HEK293 (cell line): ENCODE measurements around the gene LASP1.
A peak's percentile ranks its signal among the peaks of the same experiment; 100 is the strongest.

Experiments used
- HOXD13 ChIP-seq: sonication (generic); formaldehyde crosslinking; IDR thresholded peaks from 2 replicates; pipeline ENCODE4 v1.8.0; 2022; ENCODE audit warnings: missing genetic modification reagents, borderline replicate concordance
- KLF8 ChIP-seq: fragments of 450-650 bp; formaldehyde crosslinking; IDR thresholded peaks from 2 replicates; pipeline ENCODE4 v1.5.1; 2016; ENCODE audit warnings: missing biosample characterization, missing genetic modification characterization
- SCRT1 ChIP-seq: fragments of 450-650 bp; formaldehyde crosslinking; IDR thresholded peaks from 2 replicates; pipeline ENCODE4 v1.5.1; 2016; ENCODE audit warnings: missing biosample characterization, missing genetic modification characterization, borderline replicate concordance
- YY1 ChIP-seq: fragments of 450-650 bp; formaldehyde crosslinking; IDR thresholded peaks from 2 replicates; pipeline ENCODE4 v1.5.1; 2018; ENCODE audit warnings: missing biosample characterization, missing genetic modification characterization
- ZBTB49 ChIP-seq: fragments of 450-650 bp; formaldehyde crosslinking; IDR thresholded peaks from 2 replicates; pipeline ENCODE4 v1.5.1; 2016; ENCODE audit warnings: missing biosample characterization, missing genetic modification characterization, low read depth
- ZBTB7A ChIP-seq: fragments of 450-650 bp; formaldehyde crosslinking; IDR thresholded peaks from 2 replicates; pipeline ENCODE4 v1.5.1; 2016; ENCODE audit warnings: low read depth, missing biosample characterization, missing genetic modification characterization
- ZIC2 ChIP-seq: fragments of 450-650 bp; formaldehyde crosslinking; IDR thresholded peaks from 2 replicates; pipeline ENCODE4 v1.5.1; 2016; ENCODE audit warnings: missing biosample characterization, missing genetic modification characterization
- ZNF121 ChIP-seq: fragments of 450-650 bp; formaldehyde crosslinking; IDR thresholded peaks from 2 replicates; pipeline ENCODE4 v1.5.1; 2016; ENCODE audit warnings: missing biosample characterization, missing genetic modification characterization
- ZNF214 ChIP-seq: fragments of 450-650 bp; formaldehyde crosslinking; IDR thresholded peaks from 2 replicates; pipeline ENCODE4 v1.5.1; 2017; ENCODE audit warnings: missing biosample characterization, mild to moderate bottlenecking, missing genetic modification characterization, borderline replicate concordance
- ZNF26 ChIP-seq: fragments of 450-650 bp; formaldehyde crosslinking; IDR thresholded peaks from 2 replicates; pipeline ENCODE4 v1.5.1; 2016; ENCODE audit warnings: missing biosample characterization, missing genetic modification characterization
- ZNF266 ChIP-seq: fragments of 450-650 bp; formaldehyde crosslinking; IDR thresholded peaks from 2 replicates; pipeline ENCODE4 v1.5.1; 2016; ENCODE audit warnings: missing biosample characterization, missing genetic modification characterization, low read depth
- ZNF302 ChIP-seq: fragments of 450-650 bp; formaldehyde crosslinking; IDR thresholded peaks from 2 replicates; pipeline ENCODE4 v1.5.1; 2016; ENCODE audit warnings: missing biosample characterization, missing genetic modification characterization, low read depth
- ZNF501 ChIP-seq: fragments of 450-650 bp; formaldehyde crosslinking; IDR thresholded peaks from 2 replicates; pipeline ENCODE4 v1.5.1; 2016; ENCODE audit warnings: missing biosample characterization, missing genetic modification characterization
- ZNF555 ChIP-seq: fragments of 450-650 bp; formaldehyde crosslinking; conservative IDR thresholded peaks from 2 replicates; pipeline ENCODE4 v1.5.1; 2017; ENCODE audit warnings: missing biosample characterization, mild to moderate bottlenecking, missing genetic modification characterization, inconsistent platforms
- ZNF580 ChIP-seq: fragments of 450-650 bp; formaldehyde crosslinking; IDR thresholded peaks from 2 replicates; pipeline ENCODE4 v1.5.1; 2016; ENCODE audit warnings: missing biosample characterization, missing genetic modification characterization
- ZNF585B ChIP-seq: fragments of 450-650 bp; formaldehyde crosslinking; IDR thresholded peaks from 2 replicates; pipeline ENCODE4 v1.5.1; 2016; ENCODE audit warnings: missing biosample characterization, missing genetic modification characterization
- ZNF624 ChIP-seq: fragments of 450-650 bp; formaldehyde crosslinking; IDR thresholded peaks from 2 replicates; pipeline ENCODE4 v1.5.1; 2017; ENCODE audit warnings: missing biosample characterization, missing genetic modification characterization
- ZNF660 ChIP-seq: fragments of 450-650 bp; IDR thresholded peaks from 2 replicates; pipeline ENCODE4 v1.5.1; 2018; ENCODE audit warnings: missing biosample characterization, mild to moderate bottlenecking, missing genetic modification characterization
- ZNF76 ChIP-seq: fragments of 450-650 bp; formaldehyde crosslinking; IDR thresholded peaks from 2 replicates; pipeline ENCODE4; 2016; ENCODE audit warnings: low read depth, missing biosample characterization, missing genetic modification characterization, borderline replicate concordance
- ZNF776 ChIP-seq: fragments of 450-650 bp; formaldehyde crosslinking; IDR thresholded peaks from 2 replicates; pipeline ENCODE4 v1.5.0; 2017; ENCODE audit warnings: missing biosample characterization, missing genetic modification characterization, borderline replicate concordance
- ZNF792 ChIP-seq: fragments of 450-650 bp; formaldehyde crosslinking; IDR thresholded peaks from 2 replicates; pipeline ENCODE4 v1.5.1; 2016; ENCODE audit warnings: missing biosample characterization, missing genetic modification characterization
- ZSCAN16 ChIP-seq: fragments of 450-650 bp; formaldehyde crosslinking; IDR thresholded peaks from 2 replicates; pipeline ENCODE4 v1.5.1; 2016; ENCODE audit warnings: missing biosample characterization, missing genetic modification characterization
- ZSCAN23 ChIP-seq: fragments of 450-650 bp; formaldehyde crosslinking; IDR thresholded peaks from 2 replicates; pipeline ENCODE4 v1.5.1; 2016; ENCODE audit warnings: missing biosample characterization, missing genetic modification characterization
- TF ChIP-seq, protein P1 (sequence below): fragments of 450-650 bp; formaldehyde crosslinking; IDR thresholded peaks from 2 replicates; pipeline ENCODE4 v1.5.1; 2016; ENCODE audit warnings: missing biosample characterization, missing genetic modification characterization
- TF ChIP-seq, protein P2 (sequence below): fragments of 450-650 bp; formaldehyde crosslinking; IDR thresholded peaks from 2 replicates; pipeline ENCODE4 v1.5.1; 2016; ENCODE audit warnings: missing biosample characterization, missing genetic modification characterization, borderline replicate concordance
- TF ChIP-seq, protein P3 (sequence below): fragments of 450-650 bp; formaldehyde crosslinking; conservative IDR thresholded peaks from 2 replicates; pipeline ENCODE4 v1.5.1; 2016; ENCODE audit warnings: low read depth, missing biosample characterization, missing genetic modification characterization

Gene LASP1

GRCh38 chr17:38870259-38871165, 654 bp downstream of the LASP1 start (continued):
- TF ChIP-seq, protein P1, sequence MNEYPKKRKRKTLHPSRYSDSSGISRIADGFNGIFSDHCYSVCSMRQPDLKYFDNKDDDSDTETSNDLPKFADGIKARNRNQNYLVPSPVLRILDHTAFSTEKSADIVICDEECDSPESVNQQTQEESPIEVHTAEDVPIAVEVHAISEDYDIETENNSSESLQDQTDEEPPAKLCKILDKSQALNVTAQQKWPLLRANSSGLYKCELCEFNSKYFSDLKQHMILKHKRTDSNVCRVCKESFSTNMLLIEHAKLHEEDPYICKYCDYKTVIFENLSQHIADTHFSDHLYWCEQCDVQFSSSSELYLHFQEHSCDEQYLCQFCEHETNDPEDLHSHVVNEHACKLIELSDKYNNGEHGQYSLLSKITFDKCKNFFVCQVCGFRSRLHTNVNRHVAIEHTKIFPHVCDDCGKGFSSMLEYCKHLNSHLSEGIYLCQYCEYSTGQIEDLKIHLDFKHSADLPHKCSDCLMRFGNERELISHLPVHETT (tag by site-specific recombination): no peak
- no peak for TF ChIP-seq YY1 (tag by site-specific recombination)
- TF ChIP-seq ZNF776 (tag by site-specific recombination): no peak
- TF ChIP-seq ZBTB49 (tag by site-specific recombination): no peak
- no peak for TF ChIP-seq ZNF585B (tag by site-specific recombination)
- TF ChIP-seq ZNF214: no peak
- no peak for TF ChIP-seq ZNF555 (tag by site-specific recombination)
- TF ChIP-seq, protein P2, sequence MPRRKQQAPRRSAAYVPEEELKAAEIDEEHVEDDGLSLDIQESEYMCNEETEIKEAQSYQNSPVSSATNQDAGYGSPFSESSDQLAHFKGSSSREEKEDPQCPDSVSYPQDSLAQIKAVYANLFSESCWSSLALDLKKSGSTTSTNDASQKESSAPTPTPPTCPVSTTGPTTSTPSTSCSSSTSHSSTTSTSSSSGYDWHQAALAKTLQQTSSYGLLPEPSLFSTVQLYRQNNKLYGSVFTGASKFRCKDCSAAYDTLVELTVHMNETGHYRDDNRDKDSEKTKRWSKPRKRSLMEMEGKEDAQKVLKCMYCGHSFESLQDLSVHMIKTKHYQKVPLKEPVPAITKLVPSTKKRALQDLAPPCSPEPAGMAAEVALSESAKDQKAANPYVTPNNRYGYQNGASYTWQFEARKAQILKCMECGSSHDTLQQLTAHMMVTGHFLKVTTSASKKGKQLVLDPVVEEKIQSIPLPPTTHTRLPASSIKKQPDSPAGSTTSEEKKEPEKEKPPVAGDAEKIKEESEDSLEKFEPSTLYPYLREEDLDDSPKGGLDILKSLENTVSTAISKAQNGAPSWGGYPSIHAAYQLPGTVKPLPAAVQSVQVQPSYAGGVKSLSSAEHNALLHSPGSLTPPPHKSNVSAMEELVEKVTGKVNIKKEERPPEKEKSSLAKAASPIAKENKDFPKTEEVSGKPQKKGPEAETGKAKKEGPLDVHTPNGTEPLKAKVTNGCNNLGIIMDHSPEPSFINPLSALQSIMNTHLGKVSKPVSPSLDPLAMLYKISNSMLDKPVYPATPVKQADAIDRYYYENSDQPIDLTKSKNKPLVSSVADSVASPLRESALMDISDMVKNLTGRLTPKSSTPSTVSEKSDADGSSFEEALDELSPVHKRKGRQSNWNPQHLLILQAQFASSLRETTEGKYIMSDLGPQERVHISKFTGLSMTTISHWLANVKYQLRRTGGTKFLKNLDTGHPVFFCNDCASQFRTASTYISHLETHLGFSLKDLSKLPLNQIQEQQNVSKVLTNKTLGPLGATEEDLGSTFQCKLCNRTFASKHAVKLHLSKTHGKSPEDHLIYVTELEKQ (tag by site-specific recombination): no peak
- no peak for TF ChIP-seq ZSCAN16 (tag by site-specific recombination)
- no peak for TF ChIP-seq ZNF302 (tag by site-specific recombination)
- TF ChIP-seq, protein P3, sequence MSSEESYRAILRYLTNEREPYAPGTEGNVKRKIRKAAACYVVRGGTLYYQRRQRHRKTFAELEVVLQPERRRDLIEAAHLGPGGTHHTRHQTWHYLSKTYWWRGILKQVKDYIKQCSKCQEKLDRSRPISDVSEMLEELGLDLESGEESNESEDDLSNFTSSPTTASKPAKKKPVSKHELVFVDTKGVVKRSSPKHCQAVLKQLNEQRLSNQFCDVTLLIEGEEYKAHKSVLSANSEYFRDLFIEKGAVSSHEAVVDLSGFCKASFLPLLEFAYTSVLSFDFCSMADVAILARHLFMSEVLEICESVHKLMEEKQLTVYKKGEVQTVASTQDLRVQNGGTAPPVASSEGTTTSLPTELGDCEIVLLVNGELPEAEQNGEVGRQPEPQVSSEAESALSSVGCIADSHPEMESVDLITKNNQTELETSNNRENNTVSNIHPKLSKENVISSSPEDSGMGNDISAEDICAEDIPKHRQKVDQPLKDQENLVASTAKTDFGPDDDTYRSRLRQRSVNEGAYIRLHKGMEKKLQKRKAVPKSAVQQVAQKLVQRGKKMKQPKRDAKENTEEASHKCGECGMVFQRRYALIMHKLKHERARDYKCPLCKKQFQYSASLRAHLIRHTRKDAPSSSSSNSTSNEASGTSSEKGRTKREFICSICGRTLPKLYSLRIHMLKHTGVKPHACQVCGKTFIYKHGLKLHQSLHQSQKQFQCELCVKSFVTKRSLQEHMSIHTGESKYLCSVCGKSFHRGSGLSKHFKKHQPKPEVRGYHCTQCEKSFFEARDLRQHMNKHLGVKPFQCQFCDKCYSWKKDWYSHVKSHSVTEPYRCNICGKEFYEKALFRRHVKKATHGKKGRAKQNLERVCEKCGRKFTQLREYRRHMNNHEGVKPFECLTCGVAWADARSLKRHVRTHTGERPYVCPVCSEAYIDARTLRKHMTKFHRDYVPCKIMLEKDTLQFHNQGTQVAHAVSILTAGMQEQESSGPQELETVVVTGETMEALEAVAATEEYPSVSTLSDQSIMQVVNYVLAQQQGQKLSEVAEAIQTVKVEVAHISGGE (tag by site-specific recombination): peak; percentile 50
- TF ChIP-seq ZNF624 (tag by site-specific recombination): no peak
- no peak for TF ChIP-seq ZNF26 (tag by site-specific recombination)
- TF ChIP-seq KLF8: peak; percentile 88
- no peak for TF ChIP-seq SCRT1
- TF ChIP-seq ZNF501 (tag by site-specific recombination): no peak; the same call in none of the 2 replicates
- no peak; the same call in 1 of the 2 replicates for TF ChIP-seq ZNF76 (tag by site-specific recombination)
- TF ChIP-seq ZNF792: peak; percentile 53; the same call in 1 of the 2 replicates
- TF ChIP-seq ZBTB7A: no peak; the same call in 1 of the 2 replicates
- no peak for TF ChIP-seq ZNF121 (tag by site-specific recombination)
- TF ChIP-seq ZNF580 (tag by site-specific recombination): no peak
- TF ChIP-seq ZIC2 (tag by site-specific recombination): peak; percentile 92
- TF ChIP-seq ZNF660: no peak
- 0 out of 2 replicates have a peak, but pooled peaks have one; percentile 1 for TF ChIP-seq HOXD13 (CRISPR knock-in tag)
- TF ChIP-seq ZSCAN23 (tag by site-specific recombination): no peak; the same call in 1 of the 2 replicates
- TF ChIP-seq ZNF266: no peak
